SJSA1 (cell line): ENCODE data around the gene XPNPEP2. TPM values are rescaled to one million over a fixed set of nuclear protein-coding genes. Genes with fewer than 3 reads are reported as not detected.

ENCODE experiments used
- total RNA-seq: library from RNA; depleted of rRNA; stranded (reverse); fragments of >200 nt; shearing (Covaris generic); gene quantifications from 2 replicates; pipeline ENCODE4 v1.2.3, GENCODE V29; 2014; rRNA removed

Gene XPNPEP2
- total RNA-seq, 1 experiment from 2014 or later = 0.03 TPM

Other genes starting within 250 kb of the XPNPEP2 start
- 58.4 and 60.1 TPM in 2 replicates for gene SMARCA1, start 215.5 kb upstream of the XPNPEP2 start, total RNA-seq
- 16.8 and 18.1 TPM in 2 replicates for gene OCRL, start 198.7 kb upstream of the XPNPEP2 start, total RNA-seq
- gene APLN, start 84.0 kb upstream of the XPNPEP2 start, total RNA-seq = 1.7 and 2.6 TPM in 2 replicates
- not detected in 2 replicates for gene SASH3, start 41.0 kb downstream of the XPNPEP2 start, total RNA-seq
- gene ZDHHC9, start 104.9 kb downstream of the XPNPEP2 start, total RNA-seq = 10.1 and 19.4 TPM in 2 replicates
- gene UTP14A, start 167.2 kb downstream of the XPNPEP2 start, total RNA-seq = 23.6 and 26.6 TPM in 2 replicates
- gene BCORL1, start 243.7 kb downstream of the XPNPEP2 start, total RNA-seq = 0.19 and 0.47 TPM in 2 replicates